MM.1S (cell line): Measurements from ENCODE around the gene GFRA3.
A peak's percentile ranks its signal among the peaks of the same experiment; 100 is the strongest.

Experiments
- DNase-seq: peaks from one replicate; pipeline ENCODE4 v3.0.0-alpha.2; 2015
- H2AFZ ChIP-seq: fragments of 300-600 bp; sonication (generic); 2 replicates; pipeline ENCODE4 v1.6.0; 2016; ENCODE audit warnings: antibody characterized with exemption, low read length
- H3F3A ChIP-seq: fragments of 300-600 bp; sonication (generic); 2 replicates; pipeline ENCODE4 v1.6.1; 2016; ENCODE audit warnings: mild to moderate bottlenecking, antibody characterized with exemption, low read length, moderate library complexity, mixed read lengths; ENCODE audit not compliant: insufficient read depth
- H3K27ac ChIP-seq: fragments of 300-600 bp; sonication (generic); 2 replicates; pipeline ENCODE4 v1.5.1; 2016; ENCODE audit warnings: mild to moderate bottlenecking, low read length
- H3K27me3 ChIP-seq: fragments of 300-600 bp; sonication (generic); replicated peaks from 2 replicates; pipeline ENCODE4 v1.6.0; 2016; ENCODE audit warnings: low read length; ENCODE audit not compliant: insufficient read depth
- H3K36me3 ChIP-seq: fragments of 300-600 bp; sonication (generic); replicated peaks from 2 replicates; pipeline ENCODE4 v1.6.1; 2016; ENCODE audit warnings: mild to moderate bottlenecking, low read length, mixed read lengths; ENCODE audit not compliant: insufficient read depth
- H3K4me1 ChIP-seq: fragments of 300-600 bp; sonication (generic); 2 replicates; pipeline ENCODE4 v1.6.1; 2016; ENCODE audit warnings: low read length, mixed read lengths
- H3K4me2 ChIP-seq: fragments of 300-600 bp; sonication (generic); 2 replicates; pipeline ENCODE4 v1.6.0; 2016; ENCODE audit warnings: low read depth, low read length
- H3K4me3 ChIP-seq: fragments of 300-600 bp; sonication (generic); 2 replicates; pipeline ENCODE4 v1.5.1; 2016; ENCODE audit warnings: low read length, mixed read lengths
- H3K79me2 ChIP-seq: fragments of 300-600 bp; sonication (generic); 2 replicates; pipeline ENCODE4 v1.6.1; 2016; ENCODE audit warnings: mixed run types, low read length, mixed read lengths
- H3K9ac ChIP-seq: fragments of 300-600 bp; sonication (generic); 2 replicates; pipeline ENCODE4 v1.6.1; 2016; ENCODE audit warnings: low read length, mixed read lengths
- H3K9me2 ChIP-seq: fragments of 300-600 bp; sonication (generic); replicated peaks from 2 replicates; pipeline ENCODE4 v1.6.1; 2016; ENCODE audit warnings: mild to moderate bottlenecking, low read length, mixed read lengths; ENCODE audit not compliant: insufficient read depth
- H3K9me3 ChIP-seq: fragments of 300-600 bp; sonication (generic); replicated peaks from 2 replicates; pipeline ENCODE4 v1.6.1; 2016; ENCODE audit warnings: mild to moderate bottlenecking, low read length, mixed read lengths; ENCODE audit not compliant: insufficient read depth
- H4K20me1 ChIP-seq: fragments of 300-600 bp; sonication (generic); 2 replicates; pipeline ENCODE4 v1.6.1; 2016; ENCODE audit warnings: mild to moderate bottlenecking, low read length, moderate library complexity, mixed read lengths; ENCODE audit not compliant: insufficient read depth
- EZH2 ChIP-seq: fragments of 300-600 bp; sonication (generic); optimal IDR thresholded peaks from 2 replicates; pipeline ENCODE3; 2017; ENCODE audit warnings: low read depth, mild to moderate bottlenecking, antibody characterized with exemption, low read length, mixed read lengths
- EZH2phosphoT487 ChIP-seq: fragments of 300-600 bp; sonication (generic); IDR thresholded peaks from 2 replicates; pipeline ENCODE4 v1.6.1; 2018; ENCODE audit warnings: antibody characterized with exemption, low read length
- TF ChIP-seq, protein P1 (sequence below): fragments of 300-600 bp; sonication (generic); IDR thresholded peaks from 2 replicates; pipeline ENCODE4 v1.5.1; 2016; ENCODE audit warnings: antibody characterized with exemption, low read length, mixed read lengths

GFRA3 gene

DNA sequence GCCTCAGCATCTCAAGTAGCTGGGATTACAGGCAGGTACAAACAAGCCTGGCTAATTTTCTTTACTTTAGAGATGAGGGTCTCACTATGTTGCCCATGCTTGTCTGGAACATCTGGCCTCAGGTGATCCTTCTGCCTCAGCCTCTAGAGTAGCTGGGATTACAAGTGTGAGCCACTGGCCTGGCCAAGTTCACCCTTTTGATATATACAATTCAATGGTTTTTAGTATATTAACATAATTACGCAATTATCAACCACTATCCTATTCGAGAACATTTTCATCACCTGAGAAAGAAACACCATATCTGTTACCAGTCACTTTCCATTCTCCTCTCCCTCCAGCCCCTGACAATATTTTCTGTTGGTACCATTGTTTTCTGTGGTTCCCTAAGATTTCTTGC lies 57.6 kb downstream of the GFRA3 start:
- Histone ChIP-seq H2AFZ (no peak overlapping the region), H3F3A (no peaks in the 10 kb centered on the region), H3K4me2 (no peak overlapping the region), H3K36me3 (no peaks in the 10 kb centered on the region), H3K4me3 (no peak overlapping the region), H3K9ac (no peak overlapping the region), H3K79me2 (peaks cover 13% of the 10 kb centered on the region), H4K20me1 (no peaks in the 10 kb centered on the region), H3K27me3 (no peaks in the 10 kb centered on the region), H3K4me1 (peaks cover 2% of the 10 kb centered on the region; the same call in 1 of the 2 replicates), H3K9me3 (no peaks in the 10 kb centered on the region), H3K9me2 (no peaks in the 10 kb centered on the region), H3K27ac (no peak overlapping the region)
- no peak for DNase-seq
- TF ChIP-seq, protein P1, sequence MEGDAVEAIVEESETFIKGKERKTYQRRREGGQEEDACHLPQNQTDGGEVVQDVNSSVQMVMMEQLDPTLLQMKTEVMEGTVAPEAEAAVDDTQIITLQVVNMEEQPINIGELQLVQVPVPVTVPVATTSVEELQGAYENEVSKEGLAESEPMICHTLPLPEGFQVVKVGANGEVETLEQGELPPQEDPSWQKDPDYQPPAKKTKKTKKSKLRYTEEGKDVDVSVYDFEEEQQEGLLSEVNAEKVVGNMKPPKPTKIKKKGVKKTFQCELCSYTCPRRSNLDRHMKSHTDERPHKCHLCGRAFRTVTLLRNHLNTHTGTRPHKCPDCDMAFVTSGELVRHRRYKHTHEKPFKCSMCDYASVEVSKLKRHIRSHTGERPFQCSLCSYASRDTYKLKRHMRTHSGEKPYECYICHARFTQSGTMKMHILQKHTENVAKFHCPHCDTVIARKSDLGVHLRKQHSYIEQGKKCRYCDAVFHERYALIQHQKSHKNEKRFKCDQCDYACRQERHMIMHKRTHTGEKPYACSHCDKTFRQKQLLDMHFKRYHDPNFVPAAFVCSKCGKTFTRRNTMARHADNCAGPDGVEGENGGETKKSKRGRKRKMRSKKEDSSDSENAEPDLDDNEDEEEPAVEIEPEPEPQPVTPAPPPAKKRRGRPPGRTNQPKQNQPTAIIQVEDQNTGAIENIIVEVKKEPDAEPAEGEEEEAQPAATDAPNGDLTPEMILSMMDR, result no peak
- TF ChIP-seq EZH2 (no peak), EZH2phosphoT487 (no peak)

DNA sequence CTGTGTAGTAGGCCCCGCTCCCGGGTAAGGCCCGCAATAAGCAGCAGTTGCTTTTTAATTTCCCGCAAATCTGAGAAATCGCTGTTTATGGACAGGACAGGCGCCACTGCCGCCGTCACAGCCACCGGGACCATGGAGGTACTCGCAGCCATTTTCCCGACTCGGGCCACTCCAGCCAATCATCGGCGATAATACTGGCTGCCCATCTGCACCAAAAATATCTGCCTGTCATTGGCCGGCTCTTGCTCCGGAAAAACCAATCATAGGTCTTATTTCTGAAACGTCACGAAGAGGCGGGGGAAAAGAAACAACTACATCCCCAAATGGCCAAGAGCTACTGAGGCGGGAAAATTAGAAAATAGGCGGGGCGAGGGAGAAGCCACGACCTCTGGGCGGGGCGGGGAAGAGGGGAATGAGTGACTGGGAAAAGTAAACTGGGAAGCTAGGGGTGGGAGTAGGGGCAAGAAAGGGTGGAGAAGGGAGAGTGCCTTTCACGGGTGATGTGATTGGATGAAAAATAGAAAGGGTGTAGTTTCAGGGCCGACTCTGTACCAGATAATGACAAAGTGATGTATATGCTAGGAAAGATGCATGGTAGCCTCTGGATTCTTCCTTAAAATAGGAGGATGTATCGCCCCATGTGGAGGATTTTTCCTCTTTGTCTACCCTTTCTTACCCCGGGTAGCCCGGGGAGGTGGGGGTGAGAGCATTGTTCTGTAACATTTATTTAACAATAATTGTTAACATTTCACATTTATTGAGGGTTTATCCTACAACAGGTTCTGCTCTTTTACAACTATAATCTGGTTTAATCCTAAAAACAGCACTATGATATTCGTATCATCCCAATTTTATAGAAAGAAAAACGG lies 61.0 kb downstream of the GFRA3 start, which contains the start of gene CDC23:
CDC23 (minus strand) TSS at position 163 of the 869 bp plus-strand sequence; CDS start at position 152, 11 bp downstream.
- no peaks in the 10 kb centered on the region for H3K9me2 ChIP-seq
- no peaks in the 10 kb centered on the region for H3K27me3 ChIP-seq
- peak within 1 kb of the TSS; percentile 94 for H2AFZ ChIP-seq
- H3K4me2 ChIP-seq, result peak within 1 kb of the TSS; percentile 93
- H3K4me1 ChIP-seq, result peaks cover 4% of the 10 kb centered on the region; the same call in 1 of the 2 replicates
- TF ChIP-seq, protein P1, result no peak
- no peak for TF ChIP-seq EZH2
- TF ChIP-seq EZH2phosphoT487, result no peak
- no peaks in the 10 kb centered on the region for H3F3A ChIP-seq
- H3K4me3 ChIP-seq, result peak within 1 kb of the TSS; percentile 92
- H4K20me1 ChIP-seq, result no peaks in the 10 kb centered on the region
- peak within 1 kb of the TSS; percentile 40; the same call in 1 of the 2 replicates for H3K27ac ChIP-seq
- H3K36me3 ChIP-seq, result 0 out of 2 replicates have a peak, but pooled peaks cover 3% of the 10 kb centered on the region
- H3K9ac ChIP-seq, result peak within 1 kb of the TSS; percentile 85
- peak; percentile 98 for DNase-seq
- peaks cover 45% of the 10 kb centered on the region for H3K79me2 ChIP-seq
- H3K9me3 ChIP-seq, result no peaks in the 10 kb centered on the region

DNA sequence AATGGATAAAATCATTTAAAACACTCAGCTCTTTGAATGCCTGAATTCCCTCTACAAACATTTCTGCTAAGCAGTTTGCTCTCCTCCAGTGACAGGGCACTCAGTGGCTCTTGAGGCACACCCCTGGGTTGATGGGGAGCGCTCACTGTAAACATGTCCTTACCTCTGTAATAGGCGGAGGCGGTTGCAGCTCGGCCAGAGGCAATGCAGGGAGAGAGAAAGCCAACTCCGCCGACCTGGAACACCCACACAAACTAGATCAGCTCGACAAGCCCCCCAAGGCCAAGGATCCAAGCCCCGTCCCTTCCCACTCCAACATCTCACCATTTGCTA lies 61.6 kb downstream of the GFRA3 start:
- peaks cover 3% of the 10 kb centered on the region; the same call in 1 of the 2 replicates for H3K36me3 ChIP-seq
- peak overlapping the region; percentile 39; the same call in 1 of the 2 replicates for H3K4me2 ChIP-seq
- peak overlapping the region; percentile 92 for H2AFZ ChIP-seq
- DNase-seq, result peak; percentile 11
- no peaks in the 10 kb centered on the region for H3F3A ChIP-seq
- H3K27ac ChIP-seq, result peak overlapping the region; percentile 29; the same call in 1 of the 2 replicates
- H3K9me3 ChIP-seq, result no peaks in the 10 kb centered on the region
- peaks cover 51% of the 10 kb centered on the region for H3K79me2 ChIP-seq
- peak overlapping the region; percentile 92 for H3K4me3 ChIP-seq
- peaks cover 4% of the 10 kb centered on the region; the same call in 1 of the 2 replicates for H3K4me1 ChIP-seq
- H3K9ac ChIP-seq, result peak overlapping the region; percentile 85
- no peaks in the 10 kb centered on the region for H4K20me1 ChIP-seq
- TF ChIP-seq, protein P1, result no peak
- TF ChIP-seq EZH2 (no peak), EZH2phosphoT487 (no peak)
- H3K9me2 ChIP-seq, result no peaks in the 10 kb centered on the region
- no peaks in the 10 kb centered on the region for H3K27me3 ChIP-seq
